ENCODE data around the gene MAX. TPM values are rescaled to one million over a fixed set of nuclear protein-coding genes. Genes with fewer than 3 reads are reported as not detected.
A peak's percentile ranks its signal among the peaks of the same experiment; 100 is the strongest.

Gene MAX
- total RNA-seq (2016; rRNA removed; fragmentation: Illumina TruSeq; extraction: Trizol), result 28.5 and 29.4 TPM in 2 replicates
- 14.4 and 14.7 TPM in 2 replicates for total RNA-seq (2016; cell fraction: cytosol; rRNA removed; fragmentation: Illumina TruSeq; extraction: Trizol; ENCODE audit: low read depth)
- 27.4 and 32.7 TPM in 2 replicates for total RNA-seq (2016; cell fraction: insoluble cytoplasmic fraction; rRNA removed; fragmentation: Illumina TruSeq; extraction: Trizol)
- 28.0 and 28.2 TPM in 2 replicates for total RNA-seq (2016; cell fraction: membrane; rRNA removed; fragmentation: Illumina TruSeq; extraction: Trizol)
- 18.9 and 21.1 TPM in 2 replicates for total RNA-seq (2016; cell fraction: nucleus; rRNA removed; fragmentation: Illumina TruSeq; extraction: Trizol)
- polyA plus RNA-seq (2011; rRNA removed), result 29.3 and 30.7 TPM in 2 replicates
- polyA plus RNA-seq (2011; cell fraction: cytosol; rRNA removed), result 42.3 and 42.6 TPM in 2 replicates
- 37.6 and 47.3 TPM in 2 replicates for polyA plus RNA-seq (2011; cell fraction: nucleus; rRNA removed)
- polyA plus RNA-seq (2012), result 20.1 and 23.7 TPM in 2 replicates
- 6.6 and 9.3 TPM in 2 replicates for polyA plus RNA-seq (2016; cell fraction: cytosol; fragmentation: Illumina TruSeq; extraction: Trizol; ENCODE audit: low read depth)
- 36.1 and 44.7 TPM in 2 replicates for polyA plus RNA-seq (2016; cell fraction: insoluble cytoplasmic fraction; fragmentation: Illumina TruSeq; extraction: Trizol; ENCODE audit: low read depth)
- polyA plus RNA-seq (2016; cell fraction: membrane; fragmentation: Illumina TruSeq; extraction: Trizol; ENCODE audit: low read depth), result 18.6 and 20.1 TPM in 2 replicates
- polyA plus RNA-seq (2016; cell fraction: nucleus; fragmentation: Illumina TruSeq; extraction: Trizol; ENCODE audit: insufficient read depth, low read depth), result 26.0 and 26.1 TPM in 2 replicates
- polyA minus RNA-seq (2011; rRNA and poly(A)+ RNA removed; ENCODE audit: low replicate concordance), result 43.9 and 54.5 TPM in 2 replicates
- 12.6 and 17.5 TPM in 2 replicates for polyA minus RNA-seq (2011; cell fraction: cytosol; rRNA and poly(A)+ RNA removed)
- 53.7 and 63.0 TPM in 2 replicates for polyA minus RNA-seq (2011; cell fraction: nucleus; rRNA and poly(A)+ RNA removed)
- percentile 66 among the genes with signal in this experiment for Bru-seq, nascent RNA
- percentile 67 among the genes with signal in this experiment for BruChase-seq, experiment 1, labeled RNA remaining after a 6-hour chase
- percentile 67 among the genes with signal in this experiment for BruChase-seq, experiment 2, labeled RNA remaining after a 2-hour chase
- long read RNA-seq, experiment 1, transcript MAX-204 (4 exons, 1,973 nt), result major isoform, 13 of 24 reads
- long read RNA-seq, experiment 1, transcript MAX-205 (5 exons, 1,546 nt), result minor isoform, 7 of 24 reads
- long read RNA-seq, experiment 1, partial matches to known transcripts, result 1 of 24 reads
- long read RNA-seq, experiment 1, other reads (novel, unspliced or antisense), result 2 of 24 reads
- long read RNA-seq, experiment 2, transcript MAX-204 (4 exons, 1,973 nt), result major isoform, 22 of 76 reads
- long read RNA-seq, experiment 2, transcript MAX-205 (5 exons, 1,546 nt), result minor isoform, 6 of 76 reads
- long read RNA-seq, experiment 2, partial matches to known transcripts, result 1 of 76 reads
- long read RNA-seq, experiment 2, other reads (novel, unspliced or antisense), result 46 of 76 reads

GRCh38 chr14:65102441-65103149, at the start of gene MAX:
Gene MAX, minus strand, starts transcription at chr14:65102517. Its CDS starts 178 bp downstream, at chr14:65102339.
- H3K4me2 ChIP-seq (ENCODE audit: low read depth, low read length), result peak within 1 kb of the TSS; percentile 99
- CTCF ChIA-PET (ENCODE audit: low intra/inter-chr PET ratio, low total read pairs), result no interaction called here
- H3K9ac ChIP-seq (ENCODE audit: insufficient read depth, low read depth, low read length), result peak within 1 kb of the TSS; percentile 87
- peak within 1 kb of the TSS; percentile 86 to 96 (median 95) for H3K4me3 ChIP-seq (replicated peaks in 1 of 3; ENCODE audit: insufficient read depth in 1 of 3, low read depth in 2 of 3, low read length in 3 of 3)
- ATAC-seq, result peak; percentile 96
- no TSS peak for BruUV-seq (replicated peaks)
- H3K27ac ChIP-seq (ENCODE audit: extremely low read length, insufficient read depth, low read length), result peak within 1 kb of the TSS; percentile 76
- POLR2A ChIA-PET, result interaction anchor here (0.5 to 1.6 kb wide), 18 partner anchors 8 to 1405 kb away, joined by 3 to 5 read pairs (median 3); partner anchors contain the start of genes FNTB, FUT8 and GPHN
- peaks cover 0 to 6% of the 10 kb centered on the region in 2 experiments; a peak in 2 of 5 replicates for H3K36me3 ChIP-seq (replicated peaks in 1 of 2; ENCODE audit: control insufficient read depth in 1 of 2, insufficient read depth in 2 of 2, low read length in 2 of 2)
- no peaks in the 10 kb centered on the region for H3K9me3 ChIP-seq (ENCODE audit: low read length)
- intact Hi-C loops (cut with micrococcal nuclease; ENCODE audit: unreplicated experiment) (loop anchor here (5.0 kb wide), 1 partner anchor 115 kb away; the partner anchor contains the start of gene FNTB), in situ Hi-C loops (cut with HindIII; ENCODE audit: extremely low pct_ligation_motif_present, low pct_unique_long_range_greater_than_20kb) (no loop called here)
- H3K27me3 ChIP-seq (ENCODE audit: control insufficient read depth in 1 of 2, insufficient read depth in 2 of 2, low read length in 2 of 2), result no peaks in the 10 kb centered on the region
- peaks cover 31% of the 10 kb centered on the region for H3K79me2 ChIP-seq (ENCODE audit: insufficient read depth, low read length)
- FAIRE-seq, result peak; percentile 86
- DNase-seq (ENCODE audit: low spot score), result peak; percentile 97
- H4K20me1 ChIP-seq (ENCODE audit: insufficient read depth, low read length), result no peaks in the 10 kb centered on the region
- H3K4me1 ChIP-seq (ENCODE audit: insufficient read depth, low read length), result peaks cover 28% of the 10 kb centered on the region
- H2AFZ ChIP-seq (ENCODE audit: low read length), result peak within 1 kb of the TSS; percentile 84
- WGBS (ENCODE audit: low lambda C conversion rate), result under 1% methylated on average over 34 of the region's 61 CpGs
- TF ChIP-seq MXD1 (CRISPR knock-in tag; IDR thresholded peaks at IDR 0.05) (peak; percentile 94), SRSF4 (IDR thresholded peaks at IDR 0.05; ENCODE audit: low read depth, low read length, poor library complexity, severe bottlenecking) (no peak), NFIC (IDR thresholded peaks at IDR 0.05; ENCODE audit: low read length) (no peak), RAD21 (CRISPR knock-in tag; IDR thresholded peaks at IDR 0.05) (0 out of 2 replicates have a peak, but pooled peaks have one; percentile 8), ZFX (CRISPR knock-in tag; IDR thresholded peaks at IDR 0.05; ENCODE audit: low read depth) (peak; percentile 53), ZFP91 (CRISPR knock-in tag; IDR thresholded peaks at IDR 0.05; ENCODE audit: borderline replicate concordance) (peak; percentile 8; the same call in 1 of the 2 replicates), ZNF639 (CRISPR knock-in tag; conservative IDR thresholded peaks at IDR 0.05) (peak; percentile 50; the same call in 1 of the 2 replicates), KAT7 (CRISPR knock-in tag; IDR thresholded peaks at IDR 0.05; ENCODE audit: borderline replicate concordance) (0 out of 2 replicates have a peak, but pooled peaks have one; percentile 15), HDAC1 (CRISPR knock-in tag; IDR thresholded peaks at IDR 0.05) (peak; percentile 66), ZNF121 (CRISPR knock-in tag; IDR thresholded peaks at IDR 0.05) (no peak), ZNF512 (CRISPR knock-in tag; IDR thresholded peaks at IDR 0.05) (no peak)

All from HepG2 (cell line).